Omental fat pad (tissue), 4 donors: ENCODE data around the gene PROSER3. TPM values are rescaled to one million over a fixed set of nuclear protein-coding genes. Genes with fewer than 3 reads are reported as not detected.
A peak's percentile ranks its signal among the peaks of the same experiment; 100 is the strongest.

ENCODE experiments used
- ATAC-seq: fragments of 150-250 bp; one replicate; pipeline ENCODE4 v1.9.1; 2016; ENCODE audit warnings: mild to moderate bottlenecking, moderate library complexity; ENCODE audit not compliant: low FRiP score
- DNase-seq: peaks from one replicate; pipeline ENCODE4 v3.0.0-alpha.2; 2019; ENCODE audit warnings: low spot score
- total RNA-seq, 4 donors: library from RNA; depleted of rRNA; stranded (reverse); fragments of >200 nt; gene quantifications; one replicate each; pipeline ENCODE4 v1.1.0, GENCODE V29; 2016
- TF ChIP-seq, protein P1 (sequence below), 3 donors: fragments of 450-650 bp; IDR thresholded peaks; one replicate each; pipeline ENCODE4 v1.5.1; 2016 to 2017; ENCODE audit warnings: antibody characterized with exemption in 3 of 3, mild to moderate bottlenecking in 3 of 3, moderate library complexity in 2 of 3

The PROSER3 gene
- total RNA-seq, 4 donors from 2014 or later = 3.7 to 7.5 (median 5.3) TPM

- ATAC-seq (peak; percentile 79), DNase-seq (peak; percentile 70)
- TF ChIP-seq, protein P1, sequence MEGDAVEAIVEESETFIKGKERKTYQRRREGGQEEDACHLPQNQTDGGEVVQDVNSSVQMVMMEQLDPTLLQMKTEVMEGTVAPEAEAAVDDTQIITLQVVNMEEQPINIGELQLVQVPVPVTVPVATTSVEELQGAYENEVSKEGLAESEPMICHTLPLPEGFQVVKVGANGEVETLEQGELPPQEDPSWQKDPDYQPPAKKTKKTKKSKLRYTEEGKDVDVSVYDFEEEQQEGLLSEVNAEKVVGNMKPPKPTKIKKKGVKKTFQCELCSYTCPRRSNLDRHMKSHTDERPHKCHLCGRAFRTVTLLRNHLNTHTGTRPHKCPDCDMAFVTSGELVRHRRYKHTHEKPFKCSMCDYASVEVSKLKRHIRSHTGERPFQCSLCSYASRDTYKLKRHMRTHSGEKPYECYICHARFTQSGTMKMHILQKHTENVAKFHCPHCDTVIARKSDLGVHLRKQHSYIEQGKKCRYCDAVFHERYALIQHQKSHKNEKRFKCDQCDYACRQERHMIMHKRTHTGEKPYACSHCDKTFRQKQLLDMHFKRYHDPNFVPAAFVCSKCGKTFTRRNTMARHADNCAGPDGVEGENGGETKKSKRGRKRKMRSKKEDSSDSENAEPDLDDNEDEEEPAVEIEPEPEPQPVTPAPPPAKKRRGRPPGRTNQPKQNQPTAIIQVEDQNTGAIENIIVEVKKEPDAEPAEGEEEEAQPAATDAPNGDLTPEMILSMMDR (IDR thresholded peaks at IDR 0.05) = no peak
Measured at GRCh38 chr19:35745328-35746086, 12.5 kb upstream of the PROSER3 start, which contains the start of the genes PSENEN and U2AF1L4. Gene PSENEN (plus strand): TSS chr19:35745651. CDS start chr19:35745931, 280 bp downstream. Gene U2AF1L4 (minus strand): TSS chr19:35745418. CDS start chr19:35745391, 27 bp downstream.

DNA sequence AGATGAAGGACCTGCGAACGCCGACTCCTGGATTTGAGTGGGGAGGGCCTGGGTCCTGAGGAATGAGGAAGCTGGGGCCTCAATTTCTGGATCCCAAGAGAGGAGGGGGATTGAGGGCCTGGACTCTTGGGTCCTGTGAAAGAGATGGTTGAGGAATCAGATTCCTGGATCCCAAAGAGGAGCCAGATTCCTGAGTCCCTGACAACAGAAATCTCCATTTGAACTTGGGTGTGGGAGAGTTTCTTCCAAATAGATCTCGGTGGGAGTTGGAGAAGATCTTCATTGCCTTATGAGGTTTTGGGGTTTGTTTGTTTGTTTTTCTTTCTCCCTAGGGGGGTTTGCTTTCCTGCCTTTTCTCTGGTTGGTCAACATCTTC lies 11.9 kb upstream of the PROSER3 start:
- DNase-seq (no peak), ATAC-seq (no peak)
- TF ChIP-seq, protein P1 (IDR thresholded peaks at IDR 0.05) = no peak

DNA sequence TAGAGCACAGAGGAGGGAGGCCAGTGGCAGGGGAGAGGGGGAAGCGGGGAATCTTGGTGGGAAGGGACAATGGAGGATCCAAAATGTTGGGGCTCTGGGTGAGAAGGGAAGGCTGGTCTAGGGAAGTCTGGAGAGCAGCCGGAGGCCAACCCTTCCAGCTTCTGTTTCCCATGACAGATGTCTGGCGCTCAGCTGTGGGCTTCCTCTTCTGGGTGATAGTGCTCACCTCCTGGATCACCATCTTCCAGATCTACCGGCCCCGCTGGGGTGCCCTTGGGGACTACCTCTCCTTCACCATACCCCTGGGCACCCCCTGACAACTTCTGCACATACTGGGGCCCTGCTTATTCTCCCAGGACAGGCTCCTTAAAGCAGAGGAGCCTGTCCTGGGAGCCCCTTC lies 11.4 kb upstream of the PROSER3 start:
- TF ChIP-seq, protein P1 (IDR thresholded peaks at IDR 0.05) = no peak
- DNase-seq = no peak
- no peak for ATAC-seq

GRCh38 chr19:35748106-35749020 lies 9.6 kb upstream of the PROSER3 start, which contains the start of gene LIN37:
Gene LIN37 (plus strand): TSS chr19:35748576. CDS start chr19:35748725, 149 bp downstream.
- ATAC-seq = peak; percentile 90
- TF ChIP-seq, protein P1 (IDR thresholded peaks at IDR 0.05) = no peak

DNA sequence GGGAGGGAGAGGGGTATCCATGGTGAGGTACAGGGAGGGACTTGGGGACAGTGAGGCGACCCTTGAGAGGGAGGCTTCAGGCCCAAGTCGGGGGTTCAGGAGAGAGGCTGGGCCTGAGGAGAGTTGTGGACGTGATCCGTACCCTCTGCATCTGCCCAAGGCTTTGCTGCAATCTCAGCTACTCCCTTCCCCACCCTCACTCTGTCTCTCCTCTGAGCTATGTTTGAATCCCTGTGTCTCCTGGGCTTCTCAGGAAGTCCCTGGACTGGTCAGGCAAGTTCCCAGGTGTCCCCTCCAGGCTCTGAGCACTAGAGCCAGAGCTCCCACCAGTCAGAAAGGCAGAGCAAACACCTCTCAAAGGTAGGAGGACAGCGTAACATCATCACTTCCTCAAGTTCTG lies 7.8 kb upstream of the PROSER3 start:
- TF ChIP-seq, protein P1 (IDR thresholded peaks at IDR 0.05) = no peak
- DNase-seq = no peak

More at GRCh38 chr19:35748106-35749020, 9.6 kb upstream of the PROSER3 start, which contains the start of gene LIN37:
- DNase-seq = peak; percentile 99

DNA sequence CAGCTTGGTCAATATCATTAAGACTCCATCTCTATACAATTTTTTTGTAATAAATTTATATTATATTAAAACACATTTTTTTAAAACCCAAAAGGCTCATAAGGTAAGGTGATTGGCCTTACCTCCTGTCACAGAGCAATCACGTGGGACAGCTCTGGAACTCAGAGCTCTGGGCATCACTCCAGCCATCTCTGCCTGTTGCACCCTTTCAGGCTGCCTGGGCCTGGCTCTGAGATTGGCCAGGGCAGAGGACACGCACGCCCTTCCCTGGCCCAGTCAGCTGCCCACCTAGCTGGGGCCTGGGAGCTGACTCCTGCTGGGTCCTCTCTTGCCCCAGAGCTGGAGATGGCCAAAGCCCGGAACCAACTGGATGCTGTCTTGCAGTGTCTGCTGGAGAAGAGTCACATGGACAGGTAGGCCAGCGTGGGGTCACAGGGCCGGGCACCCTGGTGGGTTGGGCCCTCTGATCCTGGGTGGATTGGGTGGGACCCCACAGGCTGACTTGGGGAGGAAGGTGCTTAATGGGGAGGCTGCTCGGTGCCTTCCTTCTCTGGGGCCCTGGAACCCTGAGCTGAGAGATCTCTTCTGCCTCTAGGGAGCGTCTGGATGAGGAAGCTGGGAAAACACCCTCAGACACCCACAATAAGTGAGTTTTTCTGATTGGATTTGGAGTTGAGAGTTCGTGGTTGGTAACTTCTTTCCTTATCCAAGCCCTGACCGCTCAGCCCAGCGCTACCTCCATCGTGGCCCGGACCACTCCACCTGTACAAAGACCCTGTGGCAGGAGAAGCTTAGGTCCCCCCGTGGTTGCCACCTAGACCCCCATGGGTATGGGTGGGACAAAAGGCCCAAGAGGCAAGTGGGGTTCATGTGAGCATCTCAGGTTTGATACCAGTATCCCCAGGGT lies 5.9 kb upstream of the PROSER3 start:
- ATAC-seq (no peak), DNase-seq (no peak)
- TF ChIP-seq, protein P1 (IDR thresholded peaks at IDR 0.05) = no peak

More for the DNA sequence above, 7.8 kb upstream of the PROSER3 start:
- ATAC-seq = no peak
